Activated T-helper 17 cell treated with anti-CD3 and anti-CD28 coated beads, Interleukin-2, amount 50 U/mL, for 72 hours (primary cell): ENCODE measurements around the gene CTNNA3. TPM values are rescaled to one million over a fixed set of nuclear protein-coding genes. Genes with fewer than 3 reads are reported as not detected.

Experiments used
- ATAC-seq: fragments of 150-1000 bp; cut with Tn5 transposase; replicated peaks from 2 replicates; pipeline ENCODE4 v1.10.0; 2021; ENCODE audit warnings: mild to moderate bottlenecking, moderate library complexity
- H3K27ac Mint-ChIP-seq: one replicate; pipeline ENCODE4 v1.8.0; 2022; ENCODE audit warnings: mixed read lengths
- H3K27me3 Mint-ChIP-seq: one replicate; pipeline ENCODE4 v1.8.0; 2022; ENCODE audit warnings: mixed read lengths
- H3K36me3 Mint-ChIP-seq: one replicate; pipeline ENCODE4 v1.8.0; 2022; ENCODE audit warnings: low read depth, mild to moderate bottlenecking, mixed read lengths
- H3K4me1 Mint-ChIP-seq: one replicate; pipeline ENCODE4 v1.8.0; 2022; ENCODE audit warnings: mixed read lengths
- H3K4me3 Mint-ChIP-seq: one replicate; pipeline ENCODE4 v1.8.0; 2022; ENCODE audit warnings: mild to moderate bottlenecking, mixed read lengths
- H3K9me3 Mint-ChIP-seq: one replicate; pipeline ENCODE4 v1.8.0; 2022; ENCODE audit warnings: mixed read lengths
- total RNA-seq, 2 donors: library from RNA; stranded (reverse); gene quantifications; one replicate each; pipeline ENCODE4 v1.2.3, GENCODE V29; 2022

Gene CTNNA3
- total RNA-seq, 2 donors from 2014 or later: 5.7 TPM; not detected in 1

GRCh38 chr10:66322777-66323176 is 1373.2 kb downstream of the CTNNA3 start:
- ATAC-seq: no peak
- no peak overlapping the region for H3K27ac Mint-ChIP-seq
- H3K4me3 Mint-ChIP-seq: no peak overlapping the region
- no peaks in the 10 kb centered on the region for H3K27me3 Mint-ChIP-seq
- no peaks in the 10 kb centered on the region for H3K4me1 Mint-ChIP-seq
- H3K36me3 Mint-ChIP-seq: no peaks in the 10 kb centered on the region
- H3K9me3 Mint-ChIP-seq: no peaks in the 10 kb centered on the region

- Mint-ChIP-seq H3K36me3 (no peaks in the 10 kb centered on the region), H3K4me3 (no peak overlapping the region), H3K27me3 (no peaks in the 10 kb centered on the region), H3K4me1 (no peaks in the 10 kb centered on the region), H3K27ac (no peak overlapping the region), H3K9me3 (no peaks in the 10 kb centered on the region)
- no peak for ATAC-seq
Measured at GRCh38 chr10:66321723-66322665, 1374.0 kb downstream of the CTNNA3 start.

GRCh38 chr10:66318761-66319160 is 1377.2 kb downstream of the CTNNA3 start:
- Mint-ChIP-seq H3K27ac (no peak overlapping the region), H3K4me1 (no peaks in the 10 kb centered on the region), H3K4me3 (no peak overlapping the region), H3K9me3 (no peaks in the 10 kb centered on the region), H3K27me3 (no peaks in the 10 kb centered on the region), H3K36me3 (no peaks in the 10 kb centered on the region)
- no peak for ATAC-seq

- no peak overlapping the region for H3K4me3 Mint-ChIP-seq
- no peak overlapping the region for H3K27ac Mint-ChIP-seq
- no peak for ATAC-seq
- no peaks in the 10 kb centered on the region for H3K36me3 Mint-ChIP-seq
- no peaks in the 10 kb centered on the region for H3K4me1 Mint-ChIP-seq
- no peaks in the 10 kb centered on the region for H3K27me3 Mint-ChIP-seq
- peaks cover 4% of the 10 kb centered on the region for H3K9me3 Mint-ChIP-seq
Measured at GRCh38 chr10:66307826-66308225, 1388.2 kb downstream of the CTNNA3 start.

GRCh38 chr10:66301078-66301477 is 1394.9 kb downstream of the CTNNA3 start:
- Mint-ChIP-seq H3K27ac (no peak overlapping the region), H3K4me3 (no peak overlapping the region), H3K27me3 (no peaks in the 10 kb centered on the region), H3K36me3 (no peaks in the 10 kb centered on the region), H3K4me1 (no peaks in the 10 kb centered on the region), H3K9me3 (peaks cover 3% of the 10 kb centered on the region)
- ATAC-seq: no peak

- Mint-ChIP-seq H3K27ac (no peak overlapping the region), H3K4me1 (no peaks in the 10 kb centered on the region)
Measured at GRCh38 chr10:66295602-66296001, 1400.4 kb downstream of the CTNNA3 start.

GRCh38 chr10:66294538-66294937 is 1401.5 kb downstream of the CTNNA3 start:
- Mint-ChIP-seq H3K27me3 (no peaks in the 10 kb centered on the region), H3K4me3 (no peak overlapping the region), H3K9me3 (peaks cover 3% of the 10 kb centered on the region), H3K27ac (no peak overlapping the region), H3K36me3 (no peaks in the 10 kb centered on the region), H3K4me1 (no peaks in the 10 kb centered on the region)
- no peak for ATAC-seq

More at GRCh38 chr10:66295602-66296001, 1400.4 kb downstream of the CTNNA3 start:
- ATAC-seq: no peak
- no peak overlapping the region for H3K4me3 Mint-ChIP-seq
- no peaks in the 10 kb centered on the region for H3K36me3 Mint-ChIP-seq
- H3K27me3 Mint-ChIP-seq: no peaks in the 10 kb centered on the region
- H3K9me3 Mint-ChIP-seq: peaks cover 3% of the 10 kb centered on the region

GRCh38 chr10:66292922-66293321 is 1403.1 kb downstream of the CTNNA3 start:
- H3K27me3 Mint-ChIP-seq: no peaks in the 10 kb centered on the region
- H3K4me1 Mint-ChIP-seq: no peaks in the 10 kb centered on the region
- no peak overlapping the region for H3K27ac Mint-ChIP-seq
- H3K9me3 Mint-ChIP-seq: no peaks in the 10 kb centered on the region
- no peak overlapping the region for H3K4me3 Mint-ChIP-seq
- no peak for ATAC-seq
- no peaks in the 10 kb centered on the region for H3K36me3 Mint-ChIP-seq

- Mint-ChIP-seq H3K9me3 (no peaks in the 10 kb centered on the region), H3K27me3 (no peaks in the 10 kb centered on the region), H3K4me3 (no peak overlapping the region), H3K27ac (no peak overlapping the region), H3K4me1 (no peaks in the 10 kb centered on the region), H3K36me3 (no peaks in the 10 kb centered on the region)
- ATAC-seq: no peak
Measured at GRCh38 chr10:66292456-66292855, 1403.5 kb downstream of the CTNNA3 start.

- H3K27ac Mint-ChIP-seq: no peak overlapping the region
- no peaks in the 10 kb centered on the region for H3K9me3 Mint-ChIP-seq
- no peaks in the 10 kb centered on the region for H3K36me3 Mint-ChIP-seq
- no peaks in the 10 kb centered on the region for H3K4me1 Mint-ChIP-seq
- ATAC-seq: no peak
- no peaks in the 10 kb centered on the region for H3K27me3 Mint-ChIP-seq
- H3K4me3 Mint-ChIP-seq: no peak overlapping the region
Measured at GRCh38 chr10:66291133-66291532, 1404.9 kb downstream of the CTNNA3 start.

GRCh38 chr10:66284621-66285020 is 1411.4 kb downstream of the CTNNA3 start:
- Mint-ChIP-seq H3K9me3 (no peaks in the 10 kb centered on the region), H3K27me3 (no peaks in the 10 kb centered on the region), H3K27ac (no peak overlapping the region), H3K4me1 (no peaks in the 10 kb centered on the region), H3K4me3 (no peak overlapping the region), H3K36me3 (no peaks in the 10 kb centered on the region)
- ATAC-seq: no peak

GRCh38 chr10:66283874-66284464 is 1412.0 kb downstream of the CTNNA3 start:
- Mint-ChIP-seq H3K9me3 (no peaks in the 10 kb centered on the region), H3K27me3 (no peaks in the 10 kb centered on the region), H3K4me1 (no peaks in the 10 kb centered on the region), H3K4me3 (no peak overlapping the region), H3K27ac (no peak overlapping the region), H3K36me3 (no peaks in the 10 kb centered on the region)
- no peak for ATAC-seq

- Mint-ChIP-seq H3K4me3 (no peak overlapping the region), H3K9me3 (no peaks in the 10 kb centered on the region), H3K4me1 (no peaks in the 10 kb centered on the region), H3K27me3 (no peaks in the 10 kb centered on the region), H3K27ac (no peak overlapping the region), H3K36me3 (no peaks in the 10 kb centered on the region)
- ATAC-seq: no peak
Measured at GRCh38 chr10:66283064-66283463, 1412.9 kb downstream of the CTNNA3 start.

GRCh38 chr10:66281327-66281726 is 1414.7 kb downstream of the CTNNA3 start:
- H3K36me3 Mint-ChIP-seq: no peaks in the 10 kb centered on the region
- ATAC-seq: no peak
- no peaks in the 10 kb centered on the region for H3K4me1 Mint-ChIP-seq
- H3K4me3 Mint-ChIP-seq: no peak overlapping the region
- no peaks in the 10 kb centered on the region for H3K9me3 Mint-ChIP-seq
- H3K27ac Mint-ChIP-seq: no peak overlapping the region
- H3K27me3 Mint-ChIP-seq: no peaks in the 10 kb centered on the region

- no peak for ATAC-seq
- Mint-ChIP-seq H3K4me1 (no peaks in the 10 kb centered on the region), H3K9me3 (no peaks in the 10 kb centered on the region)
Measured at GRCh38 chr10:66277481-66277880, 1418.5 kb downstream of the CTNNA3 start.

More at GRCh38 chr10:66277481-66277880, 1418.5 kb downstream of the CTNNA3 start:
- Mint-ChIP-seq H3K36me3 (no peaks in the 10 kb centered on the region), H3K27me3 (no peaks in the 10 kb centered on the region), H3K27ac (no peak overlapping the region), H3K4me3 (no peak overlapping the region)
